Loucy (cell line): ENCODE data around the gene CAPS.

Source experiments
- CTCF ChIP-seq: fragments of 200-600 bp; sonication (generic); conservative IDR thresholded peaks from 2 replicates; pipeline ENCODE4 v1.5.1; 2014; ENCODE audit warnings: mild to moderate bottlenecking, antibody characterized with exemption, low read length
- EZH2phosphoT487 ChIP-seq: fragments of 200-600 bp; IDR thresholded peaks from 2 replicates; pipeline ENCODE4 v1.6.1; 2018; ENCODE audit warnings: antibody characterized with exemption, mild to moderate bottlenecking, moderate library complexity, borderline replicate concordance

- no peak for TF ChIP-seq CTCF
- TF ChIP-seq EZH2phosphoT487, result no peak
Observed at GRCh38 chr19:5864725-5865486, 49.1 kb upstream of the CAPS start.
